GM18858 (cell line): Measurements from ENCODE around the gene HPCAL4.

Source experiments
- ATAC-seq: cut with Tn5 transposase; IDR thresholded peaks from one replicate; pipeline ENCODE4 v1.9.1; 2021; ENCODE audit not compliant: unreplicated experiment

HPCAL4 gene

GRCh38 chr1:39691383-39692151 lies at the start of gene HPCAL4:
TSS of gene HPCAL4 (minus strand) at chr1:39691433. CDS start at chr1:39684603, 6,830 bp downstream.
- peak; percentile 80 for ATAC-seq

- no peak for ATAC-seq
These were observed 47.6 kb upstream of the HPCAL4 start, which contains the start of gene PPIE for GRCh38 chr1:39738622-39739366. TSS of gene PPIE (plus strand) at chr1:39738882. CDS start at chr1:39738901, 19 bp downstream.

DNA sequence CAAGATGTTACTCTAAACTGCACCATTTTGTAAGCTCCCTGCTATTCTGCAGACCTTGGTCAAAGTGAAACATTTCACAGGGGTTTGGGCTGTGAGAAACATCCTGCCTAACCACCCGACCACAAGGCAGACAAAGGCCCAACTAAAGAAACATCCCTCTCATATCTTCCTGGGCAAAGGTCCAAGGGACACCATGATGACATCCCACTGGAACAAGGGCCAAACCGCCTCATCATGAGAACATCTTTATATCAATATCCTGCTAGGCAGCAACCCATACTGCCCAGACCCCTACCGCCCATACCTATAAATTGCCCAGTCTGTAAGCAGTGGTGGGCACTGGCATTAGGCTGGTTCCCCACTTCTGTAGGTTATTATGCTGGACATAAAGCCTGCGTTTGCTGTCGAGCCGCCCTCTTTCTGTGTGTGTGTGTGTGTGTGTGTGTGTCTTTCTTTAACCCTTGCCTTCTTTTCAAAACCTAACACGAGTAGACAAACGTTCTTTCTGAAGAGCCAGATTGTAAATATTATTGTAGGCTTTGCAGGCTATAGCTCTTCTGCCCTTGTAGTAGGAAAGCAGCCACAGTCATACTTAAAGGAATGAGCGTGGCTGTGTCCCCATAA lies 46.4 kb upstream of the HPCAL4 start:
- ATAC-seq, result no peak

DNA sequence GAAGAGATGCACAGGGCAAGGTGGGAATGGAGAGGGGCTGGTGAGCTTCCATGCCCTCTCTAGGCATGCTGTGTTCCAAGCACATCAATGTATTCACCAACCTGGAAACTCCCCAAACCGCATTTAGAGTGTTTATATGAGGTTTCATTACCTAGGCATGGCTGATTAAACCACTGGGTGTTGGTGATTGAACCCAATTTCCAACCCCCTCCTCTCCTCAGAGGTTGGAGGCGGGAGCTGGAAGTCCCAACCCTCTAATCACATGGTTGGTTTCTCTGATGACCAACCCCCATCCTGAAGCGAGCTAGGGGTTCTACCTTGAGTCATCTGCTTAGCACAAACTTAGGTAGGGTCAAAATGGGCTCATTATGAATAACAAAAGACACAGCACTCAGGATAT lies 44.5 kb upstream of the HPCAL4 start:
- no peak for ATAC-seq

DNA sequence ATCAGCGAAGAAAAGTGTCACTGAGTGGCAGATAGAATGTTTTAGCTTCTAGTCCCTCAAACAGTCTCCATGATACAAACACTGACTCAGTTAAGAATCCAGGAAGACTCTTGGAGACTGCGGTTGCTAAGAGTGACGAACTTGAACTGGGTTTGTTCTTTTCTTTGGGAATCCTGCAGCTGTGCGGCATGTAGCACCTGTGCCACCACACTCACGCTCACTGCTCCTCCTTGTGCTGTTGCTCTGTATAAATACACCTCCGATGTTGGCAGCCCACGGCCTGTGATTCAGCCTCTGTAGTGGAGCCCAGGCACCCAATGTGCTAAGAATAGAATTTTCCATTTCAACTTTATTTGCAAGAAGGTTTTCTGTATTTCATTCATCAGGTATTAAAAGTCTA lies 41.9 kb upstream of the HPCAL4 start:
- no peak for ATAC-seq

DNA sequence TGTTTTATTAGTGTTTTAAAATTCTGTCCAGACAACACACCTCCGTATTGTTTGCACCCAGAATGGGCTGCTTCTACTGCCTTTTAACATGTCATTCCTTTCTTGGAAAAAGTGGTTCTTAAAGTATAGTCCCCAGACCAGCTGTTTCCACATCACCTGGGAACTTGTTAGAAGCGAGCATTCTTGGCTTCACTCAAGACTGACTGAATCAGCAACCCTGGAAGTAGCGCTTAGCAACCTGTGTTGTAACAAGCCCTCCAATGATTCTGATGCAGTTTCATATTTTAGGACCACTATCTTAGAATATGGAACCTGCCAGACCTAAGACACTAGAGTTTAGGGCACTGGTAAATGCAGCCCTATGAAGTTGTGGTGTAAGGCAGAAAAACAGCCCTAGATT lies 41.5 kb upstream of the HPCAL4 start:
- no peak for ATAC-seq

- ATAC-seq, result no peak
These were observed 38.6 kb upstream of the HPCAL4 start for GRCh38 chr1:39729842-39730241.

DNA sequence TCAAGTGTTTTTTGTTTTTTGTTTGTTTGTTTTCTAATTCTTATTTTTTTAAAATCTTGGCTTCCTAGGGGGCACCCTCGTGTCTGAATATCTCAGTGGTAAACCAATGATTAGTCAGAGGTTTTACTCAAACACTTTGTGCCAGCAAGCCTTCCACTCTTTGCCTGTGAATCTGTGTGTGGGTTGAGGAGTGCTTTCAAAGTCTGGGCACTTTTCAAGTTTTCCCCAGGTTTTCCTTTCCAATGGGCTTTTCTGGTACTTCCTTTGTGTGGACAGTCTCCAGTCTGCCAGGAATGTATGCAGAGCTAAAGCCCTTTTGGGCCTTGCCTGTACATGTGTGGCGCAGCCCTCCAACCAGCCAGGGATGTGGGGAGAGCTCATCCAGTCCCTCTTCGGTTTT lies 37.8 kb upstream of the HPCAL4 start:
- no peak for ATAC-seq

DNA sequence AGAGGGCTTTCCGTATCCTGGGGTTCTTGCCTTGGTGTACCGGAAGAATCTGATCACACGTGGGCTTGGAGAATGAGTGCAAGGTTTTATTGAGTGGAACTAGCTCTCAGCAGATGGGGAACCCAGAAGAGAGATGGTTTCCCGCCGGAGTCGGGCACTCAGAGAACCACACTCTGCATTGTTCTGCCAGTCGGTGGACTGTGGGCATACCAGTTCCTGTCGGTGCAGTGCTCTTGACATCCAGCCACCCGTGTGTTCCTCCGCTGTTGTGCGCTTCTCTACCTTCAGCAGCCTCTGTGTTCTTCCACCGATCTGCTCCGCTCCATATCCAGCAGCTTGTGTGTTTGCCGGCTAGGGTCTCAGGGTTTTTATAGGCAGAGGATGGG lies 36.7 kb upstream of the HPCAL4 start:
- no peak for ATAC-seq

DNA sequence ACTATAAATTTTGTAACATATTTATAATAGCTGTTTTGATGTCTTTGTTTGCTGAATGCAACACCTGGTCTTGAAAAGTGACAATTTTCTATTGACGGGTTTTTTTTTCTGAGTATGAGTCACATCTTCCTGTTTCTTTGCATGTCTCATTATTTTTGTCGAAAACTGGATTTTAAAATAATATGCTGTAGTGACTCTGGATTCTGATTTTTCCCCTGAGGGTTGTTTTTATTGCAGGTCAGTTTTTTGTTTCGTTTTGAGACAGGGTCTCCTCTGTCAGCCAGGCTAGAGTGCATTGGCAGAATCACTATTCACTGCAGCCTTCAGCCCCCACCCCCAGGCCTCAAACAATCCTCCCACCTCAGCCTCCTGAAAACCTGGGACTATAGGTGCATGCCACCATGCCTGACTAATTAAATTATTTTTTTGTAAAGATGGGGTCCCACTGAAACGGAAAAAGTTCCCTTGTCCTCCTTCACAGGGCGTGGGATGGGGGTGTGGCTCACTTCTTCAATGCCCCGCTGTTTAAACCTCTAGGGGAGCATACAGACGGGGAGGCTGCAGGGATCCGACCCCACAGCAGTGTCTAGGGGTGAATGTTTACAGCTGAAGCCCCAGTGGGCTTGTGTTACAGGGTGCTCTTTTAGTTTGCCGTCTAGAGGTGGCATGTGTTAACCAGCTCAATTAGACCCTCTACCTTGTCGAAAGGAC lies 36.1 kb upstream of the HPCAL4 start:
- no peak for ATAC-seq

DNA sequence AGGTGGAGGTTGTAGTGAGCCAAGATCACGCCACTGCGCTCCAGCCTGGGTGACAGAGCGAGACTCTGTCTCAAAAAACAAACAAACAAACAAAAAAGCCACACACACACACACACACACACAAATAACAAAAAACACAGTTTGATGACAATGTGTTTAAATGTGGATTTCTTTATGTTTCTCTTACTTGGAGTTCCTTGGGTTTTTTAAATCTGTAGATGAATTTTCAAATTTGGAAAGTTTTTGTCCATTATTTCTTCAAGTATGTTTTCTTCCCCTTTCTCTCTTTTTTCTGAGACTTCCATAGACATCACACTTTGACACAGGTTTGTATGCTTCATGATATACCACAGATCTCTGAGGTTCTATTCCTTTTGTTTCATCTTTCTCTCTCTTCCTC lies 35.4 kb upstream of the HPCAL4 start:
- no peak for ATAC-seq

DNA sequence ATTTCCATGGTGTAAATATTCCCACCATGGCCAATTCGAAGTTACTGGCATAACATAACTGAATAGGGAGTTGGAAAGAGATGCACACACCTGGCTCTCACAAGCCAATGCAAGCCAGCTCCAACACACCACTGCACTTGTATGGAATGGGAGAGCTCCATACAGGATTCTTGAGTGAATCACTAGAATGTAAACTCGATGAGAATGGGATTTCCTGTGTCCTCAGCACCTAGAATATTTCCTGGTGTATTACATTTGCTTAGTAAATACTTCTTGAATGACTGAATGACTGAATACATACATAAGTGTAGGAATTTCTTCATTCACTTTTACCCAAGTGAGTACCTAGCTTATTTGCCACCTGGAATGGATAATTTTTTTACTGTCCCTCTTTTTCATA lies 31.3 kb upstream of the HPCAL4 start:
- ATAC-seq, result no peak

DNA sequence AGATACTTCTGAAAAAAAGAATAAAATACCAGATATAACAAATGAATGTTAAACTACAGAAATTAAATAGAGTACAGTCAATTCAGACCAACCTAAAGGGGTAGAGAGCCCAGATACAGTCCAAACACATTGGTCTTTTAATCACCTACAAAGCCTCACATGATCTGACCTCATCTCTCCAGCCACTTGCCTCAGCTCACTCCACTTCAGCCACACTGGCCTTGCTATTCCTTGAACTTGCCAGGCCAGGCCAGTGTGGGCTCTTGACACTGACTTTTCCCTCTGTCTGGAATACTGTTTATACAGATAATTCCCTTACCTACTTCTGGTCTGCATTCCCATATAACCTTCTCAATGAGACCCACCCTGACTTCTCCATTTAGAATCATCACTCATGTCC lies 30.4 kb upstream of the HPCAL4 start:
- no peak for ATAC-seq

GRCh38 chr1:39720094-39720999 lies 29.1 kb upstream of the HPCAL4 start:
- no peak for ATAC-seq

- no peak for ATAC-seq
These were observed 26.6 kb upstream of the HPCAL4 start for GRCh38 chr1:39717809-39718208.

DNA sequence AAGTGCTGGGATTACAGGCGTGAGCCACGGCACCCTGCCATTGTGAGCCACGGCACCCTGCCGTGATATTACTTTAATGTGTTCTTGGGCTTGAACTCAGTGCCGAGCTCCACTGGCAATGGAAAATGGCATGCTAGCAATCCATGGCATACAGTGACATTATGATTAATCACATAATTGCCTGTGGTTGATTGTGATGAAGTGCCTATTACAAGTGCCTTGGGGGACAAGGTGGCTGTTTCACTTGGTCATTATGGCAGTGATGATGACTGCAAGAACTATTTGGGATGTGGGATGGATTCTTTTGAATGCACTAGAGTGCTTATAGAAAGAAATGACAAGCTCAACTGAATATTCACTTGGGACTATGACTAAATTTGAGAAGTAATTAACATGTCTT lies 22.3 kb upstream of the HPCAL4 start:
- ATAC-seq, result no peak

DNA sequence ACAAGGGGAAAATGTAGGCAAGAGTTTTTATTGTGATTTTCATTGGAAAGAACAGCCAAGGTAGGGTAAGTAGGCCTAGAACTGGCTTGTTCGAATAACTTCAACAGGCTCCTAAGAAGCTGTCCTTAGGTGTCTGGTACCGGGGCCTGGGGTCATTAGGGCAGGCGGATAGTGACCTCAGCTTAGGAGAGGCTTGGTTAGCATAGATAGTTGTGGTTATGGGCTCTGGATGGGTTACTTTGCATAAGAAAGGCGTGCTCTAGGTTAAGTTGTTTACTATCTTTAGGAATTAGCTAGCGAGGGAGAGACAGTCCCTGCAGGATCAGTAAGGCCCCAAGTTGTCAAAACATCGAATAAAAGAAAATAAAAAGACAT lies 20.7 kb upstream of the HPCAL4 start:
- ATAC-seq, result no peak

GRCh38 chr1:39711104-39711965 lies 20.1 kb upstream of the HPCAL4 start:
- ATAC-seq, result no peak

- no peak for ATAC-seq
These were observed 16.3 kb upstream of the HPCAL4 start for GRCh38 chr1:39707506-39707905.
